Measurements from ENCODE around the gene SLC44A5.
"Not testable (repeated sequence)": the region's sequence is repeated elsewhere in the genome, so short reads cannot be mapped to it uniquely, and the experiment has no call there.

Gene SLC44A5

GRCh38 chr1:75258351-75258750 is 352.6 kb downstream of the SLC44A5 start:
- Histone ChIP-seq H3K27me3 (ENCODE audit: low read depth, low read length) (no peaks in the 10 kb centered on the region), H4K20me1 (ENCODE audit: insufficient read depth, low read length) (no peaks in the 10 kb centered on the region), H3K4me2 (ENCODE audit: low read length) (no peak overlapping the region), H2AFZ (ENCODE audit: low read depth, low read length) (no peak overlapping the region), H3K4me1 (ENCODE audit: low read length) (no peaks in the 10 kb centered on the region), H3K9ac (ENCODE audit: low read length) (no peak overlapping the region), H3K27ac (ENCODE audit: low read length) (no peak overlapping the region), H3K4me3 (ENCODE audit: low read length) (no peak overlapping the region), H3K36me3 (replicated peaks; ENCODE audit: low read depth, low read length) (no peaks in the 10 kb centered on the region), H3K9me3 (ENCODE audit: insufficient read depth, low read length) (no peaks in the 10 kb centered on the region), H3K79me2 (ENCODE audit: low read length) (no peaks in the 10 kb centered on the region)
- TF ChIP-seq CTCF (IDR thresholded peaks at IDR 0.05; ENCODE audit: low read depth, low read length) (no peak), EZH2phosphoT487 (IDR thresholded peaks at IDR 0.05; ENCODE audit: low read depth) (no peak)

- Histone ChIP-seq H3K4me3 (ENCODE audit: low read length) (no peak overlapping the region), H3K4me2 (ENCODE audit: low read length) (no peak overlapping the region), H3K79me2 (ENCODE audit: low read length) (no peaks in the 10 kb centered on the region), H3K9me3 (ENCODE audit: insufficient read depth, low read length) (no peaks in the 10 kb centered on the region), H2AFZ (ENCODE audit: low read depth, low read length) (no peak overlapping the region), H3K9ac (ENCODE audit: low read length) (no peak overlapping the region), H3K4me1 (ENCODE audit: low read length) (no peaks in the 10 kb centered on the region), H4K20me1 (ENCODE audit: insufficient read depth, low read length) (no peaks in the 10 kb centered on the region), H3K27me3 (ENCODE audit: low read depth, low read length) (no peaks in the 10 kb centered on the region), H3K36me3 (replicated peaks; ENCODE audit: low read depth, low read length) (no peaks in the 10 kb centered on the region), H3K27ac (ENCODE audit: low read length) (no peak overlapping the region)
- TF ChIP-seq CTCF (IDR thresholded peaks at IDR 0.05; ENCODE audit: low read depth, low read length) (no peak), EZH2phosphoT487 (IDR thresholded peaks at IDR 0.05; ENCODE audit: low read depth) (no peak)
Observed at GRCh38 chr1:75257424-75257823, 353.5 kb downstream of the SLC44A5 start.

GRCh38 chr1:75250114-75250513 is 360.8 kb downstream of the SLC44A5 start:
- not testable (repeated sequence) for H3K9me3 ChIP-seq (ENCODE audit: insufficient read depth, low read length); H3K4me3 ChIP-seq (ENCODE audit: low read length); H3K27ac ChIP-seq (ENCODE audit: low read length)

GRCh38 chr1:75245239-75245638 is 365.7 kb downstream of the SLC44A5 start:
- Histone ChIP-seq H3K36me3 (replicated peaks; ENCODE audit: low read depth, low read length) (no peaks in the 10 kb centered on the region), H3K9me3 (ENCODE audit: insufficient read depth, low read length) (no peaks in the 10 kb centered on the region), H4K20me1 (ENCODE audit: insufficient read depth, low read length) (no peaks in the 10 kb centered on the region), H3K79me2 (ENCODE audit: low read length) (no peaks in the 10 kb centered on the region), H3K4me2 (ENCODE audit: low read length) (no peak overlapping the region), H2AFZ (ENCODE audit: low read depth, low read length) (no peak overlapping the region), H3K4me1 (ENCODE audit: low read length) (no peaks in the 10 kb centered on the region), H3K27ac (ENCODE audit: low read length) (no peak overlapping the region), H3K4me3 (ENCODE audit: low read length) (no peak overlapping the region), H3K9ac (ENCODE audit: low read length) (no peak overlapping the region), H3K27me3 (ENCODE audit: low read depth, low read length) (no peaks in the 10 kb centered on the region)
- no peak for TF ChIP-seq CTCF (IDR thresholded peaks at IDR 0.05; ENCODE audit: low read depth, low read length)
- TF ChIP-seq EZH2phosphoT487 (IDR thresholded peaks at IDR 0.05; ENCODE audit: low read depth): no peak

More at GRCh38 chr1:75250114-75250513, 360.8 kb downstream of the SLC44A5 start:
- not testable (repeated sequence) for H3K79me2 ChIP-seq (ENCODE audit: low read length); H3K4me1 ChIP-seq (ENCODE audit: low read length); H3K36me3 ChIP-seq (replicated peaks; ENCODE audit: low read depth, low read length); H3K27me3 ChIP-seq (ENCODE audit: low read depth, low read length); H3K4me2 ChIP-seq (ENCODE audit: low read length); H3K9ac ChIP-seq (ENCODE audit: low read length); H2AFZ ChIP-seq (ENCODE audit: low read depth, low read length); H4K20me1 ChIP-seq (ENCODE audit: insufficient read depth, low read length)

GRCh38 chr1:75243124-75243523 is 367.8 kb downstream of the SLC44A5 start:
- H3K36me3 ChIP-seq (replicated peaks; ENCODE audit: low read depth, low read length): no peaks in the 10 kb centered on the region
- no peak overlapping the region for H3K27ac ChIP-seq (ENCODE audit: low read length)
- H3K9ac ChIP-seq (ENCODE audit: low read length): no peak overlapping the region
- H3K4me2 ChIP-seq (ENCODE audit: low read length): no peak overlapping the region
- no peak for TF ChIP-seq EZH2phosphoT487 (IDR thresholded peaks at IDR 0.05; ENCODE audit: low read depth)
- no peaks in the 10 kb centered on the region for H3K4me1 ChIP-seq (ENCODE audit: low read length)
- no peak overlapping the region for H2AFZ ChIP-seq (ENCODE audit: low read depth, low read length)
- no peaks in the 10 kb centered on the region for H4K20me1 ChIP-seq (ENCODE audit: insufficient read depth, low read length)
- no peaks in the 10 kb centered on the region for H3K27me3 ChIP-seq (ENCODE audit: low read depth, low read length)
- no peaks in the 10 kb centered on the region for H3K9me3 ChIP-seq (ENCODE audit: insufficient read depth, low read length)
- no peak overlapping the region for H3K4me3 ChIP-seq (ENCODE audit: low read length)
- H3K79me2 ChIP-seq (ENCODE audit: low read length): no peaks in the 10 kb centered on the region
